ENCODE measurements around the gene SERPINB10.
"Not testable (repeated sequence)": the region's sequence is repeated elsewhere in the genome, so short reads cannot be mapped to it uniquely, and the experiment has no call there.

SERPINB10 gene

DNA sequence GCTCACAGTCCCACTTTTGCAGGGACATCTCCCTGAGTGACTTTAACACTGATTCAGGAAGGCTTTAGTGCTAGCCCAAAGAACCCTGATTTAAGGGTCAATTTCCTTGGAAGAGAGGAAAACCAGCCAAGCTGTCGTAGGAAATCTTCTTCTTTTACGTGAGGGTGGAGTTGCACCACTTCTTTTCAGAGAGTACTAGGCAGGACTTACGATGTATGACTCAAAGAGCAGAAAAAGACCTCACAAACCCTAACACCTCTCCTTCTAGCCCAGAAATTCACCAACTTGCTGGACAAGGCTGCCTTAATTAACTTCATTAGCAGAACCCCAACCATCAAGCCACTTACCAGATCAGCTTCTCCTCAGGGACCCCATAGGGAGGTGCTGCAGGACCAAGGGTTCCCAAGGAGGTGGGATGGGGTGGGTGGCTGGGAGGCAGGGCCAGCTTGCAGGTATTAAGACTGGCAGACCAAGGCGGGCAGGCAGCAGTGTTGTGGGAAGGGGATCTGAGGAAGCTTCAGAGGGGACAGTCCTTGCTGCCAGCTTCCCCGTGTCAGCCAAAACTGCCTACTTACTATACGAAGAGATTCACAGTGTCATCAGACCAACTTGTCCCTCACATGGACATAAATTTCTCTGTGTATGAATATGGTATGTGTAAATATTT lies 13.5 kb upstream of the SERPINB10 start:
- no peak for DNase-seq

DNA sequence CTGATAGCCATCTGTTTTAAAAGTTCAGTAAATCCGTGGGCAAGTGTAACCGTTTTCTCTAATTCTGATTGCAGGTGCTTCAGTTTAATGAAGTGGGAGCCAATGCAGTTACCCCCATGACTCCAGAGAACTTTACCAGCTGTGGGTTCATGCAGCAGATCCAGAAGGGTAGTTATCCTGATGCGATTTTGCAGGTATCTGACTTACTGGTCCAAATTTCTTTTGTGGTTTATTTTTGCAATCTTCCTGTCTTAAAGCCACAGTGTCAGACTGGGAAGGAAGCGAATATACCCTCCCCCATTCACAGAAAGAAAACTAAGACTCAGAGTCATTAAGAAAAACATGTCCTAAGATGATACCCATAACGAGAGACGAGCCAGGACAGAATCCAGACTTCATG lies 12.6 kb upstream of the SERPINB10 start:
- no peak for DNase-seq

DNA sequence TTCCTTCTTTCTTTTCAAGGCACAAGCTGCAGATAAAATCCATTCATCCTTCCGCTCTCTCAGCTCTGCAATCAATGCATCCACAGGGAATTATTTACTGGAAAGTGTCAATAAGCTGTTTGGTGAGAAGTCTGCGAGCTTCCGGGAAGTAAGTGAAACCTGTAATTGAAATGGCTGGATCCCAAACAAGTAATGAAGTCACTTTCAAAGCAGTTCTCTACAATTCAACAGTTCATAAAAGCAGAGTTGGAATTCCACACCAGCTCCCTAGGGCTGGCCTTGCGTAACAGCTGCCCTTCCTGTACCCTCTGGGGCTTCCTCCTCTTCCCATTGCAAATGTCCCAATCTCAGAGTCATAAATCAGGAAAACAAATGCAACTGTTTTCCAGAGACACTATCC lies 10.7 kb upstream of the SERPINB10 start:
- no peak for DNase-seq

DNA sequence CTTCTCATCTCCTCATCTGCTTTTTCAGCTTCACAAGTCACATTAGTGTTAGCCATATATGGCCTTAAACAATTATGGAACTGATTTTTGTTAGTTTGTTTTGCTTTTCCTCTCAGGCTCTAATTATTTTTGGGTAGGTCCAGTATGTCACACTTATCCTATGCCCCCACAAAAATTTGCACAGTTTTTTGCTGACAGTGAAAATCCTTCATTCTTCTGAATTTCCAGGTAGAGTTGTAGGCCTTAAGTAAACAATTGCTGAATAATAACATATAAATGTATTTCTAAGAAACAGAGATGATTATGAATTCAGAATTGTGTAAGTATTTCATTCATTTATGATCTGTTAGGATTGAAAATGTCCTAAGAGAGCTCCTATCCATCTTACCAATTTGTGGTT lies 8.6 kb upstream of the SERPINB10 start:
- DNase-seq = no peak

DNA sequence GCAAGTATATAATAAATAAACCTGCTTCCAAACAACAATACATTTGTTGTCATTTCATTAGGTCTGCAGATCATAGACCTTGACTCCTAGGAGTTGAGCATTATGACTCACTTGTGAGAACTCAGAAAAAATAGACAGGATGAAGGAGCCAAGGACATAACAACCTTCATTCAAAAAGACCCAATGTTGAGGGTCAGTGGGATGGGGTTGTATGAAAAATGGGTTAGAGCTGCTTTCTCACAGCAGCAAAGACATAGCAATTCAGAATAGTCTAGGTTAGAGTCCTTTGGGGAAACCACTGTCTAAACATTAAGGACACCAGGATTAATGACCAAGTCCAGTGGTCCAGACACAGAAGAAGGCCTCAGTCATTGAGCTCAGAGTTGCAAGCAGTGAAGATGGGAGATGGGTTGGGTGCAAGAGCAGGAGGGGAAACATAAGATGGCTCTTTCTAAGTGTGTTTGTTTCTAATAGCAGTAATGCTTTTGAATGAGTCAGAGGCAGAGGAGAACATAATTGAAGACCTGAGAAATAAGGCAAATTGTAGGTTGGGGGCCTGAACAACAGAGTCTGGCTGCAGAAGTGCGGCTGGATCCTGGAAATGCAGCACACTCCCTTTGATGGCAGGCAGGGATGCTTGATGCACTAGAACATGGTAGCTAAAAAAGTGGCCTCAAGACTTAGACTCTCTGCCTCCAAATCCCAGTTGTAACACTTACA lies 3.7 kb upstream of the SERPINB10 start:
- no peak for DNase-seq

DNA sequence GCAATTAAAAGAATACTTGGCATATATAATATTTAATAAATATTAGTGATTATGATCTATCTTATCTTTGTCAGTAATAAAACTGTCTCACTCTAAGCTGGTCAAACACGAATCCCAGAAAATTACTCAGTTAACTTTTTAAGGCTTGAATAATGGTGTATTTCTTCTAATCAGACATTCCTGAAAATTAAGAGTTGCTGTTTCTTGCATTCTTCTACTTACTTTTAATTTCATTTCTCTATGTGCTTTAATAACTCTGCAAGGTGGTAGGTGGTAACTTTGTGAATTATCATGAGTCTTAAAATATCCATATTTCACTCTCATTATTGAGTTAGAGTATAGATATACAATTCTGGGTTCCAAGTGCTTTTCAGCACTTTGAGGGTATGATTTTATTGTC lies 3.1 kb upstream of the SERPINB10 start:
- no peak for DNase-seq

DNA sequence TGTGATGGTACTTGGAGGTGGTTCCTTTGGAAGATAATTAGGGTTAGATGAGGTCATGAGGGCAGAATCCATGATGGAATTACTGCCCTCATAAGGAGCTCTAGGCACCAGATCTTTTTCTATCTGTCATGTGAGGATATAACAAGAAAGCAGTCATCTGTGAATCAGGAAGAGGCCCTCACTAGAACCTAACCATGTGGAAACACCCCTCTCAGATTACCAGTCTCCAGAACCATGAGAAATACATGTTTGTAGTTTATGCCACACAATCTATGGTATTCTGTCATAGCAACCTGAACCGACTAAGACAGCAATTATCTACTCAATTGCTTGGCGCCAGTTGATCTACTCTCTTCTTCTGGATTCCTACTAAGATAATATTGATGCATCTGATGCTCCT lies 2.4 kb upstream of the SERPINB10 start:
- DNase-seq = no peak

DNA sequence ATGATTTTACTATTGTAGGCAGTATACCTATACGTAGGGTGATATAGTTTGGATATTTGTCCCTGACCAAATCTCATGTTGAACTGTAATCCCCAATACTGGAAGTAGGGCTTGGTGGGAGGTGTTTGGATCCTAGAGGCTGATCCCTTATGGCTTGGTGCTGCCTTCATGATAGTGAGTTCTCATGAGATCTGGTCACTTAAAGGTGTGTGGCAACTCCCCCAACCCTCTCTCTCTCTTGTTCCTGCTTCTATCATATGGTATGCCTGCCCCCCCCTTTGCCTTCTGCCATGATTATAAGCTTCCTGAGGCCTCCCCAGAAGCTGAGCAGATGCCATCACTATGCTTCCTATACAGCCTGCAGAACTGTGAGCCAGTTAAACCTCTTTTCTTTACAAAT lies 1.7 kb upstream of the SERPINB10 start:
- DNase-seq = no peak

DNA sequence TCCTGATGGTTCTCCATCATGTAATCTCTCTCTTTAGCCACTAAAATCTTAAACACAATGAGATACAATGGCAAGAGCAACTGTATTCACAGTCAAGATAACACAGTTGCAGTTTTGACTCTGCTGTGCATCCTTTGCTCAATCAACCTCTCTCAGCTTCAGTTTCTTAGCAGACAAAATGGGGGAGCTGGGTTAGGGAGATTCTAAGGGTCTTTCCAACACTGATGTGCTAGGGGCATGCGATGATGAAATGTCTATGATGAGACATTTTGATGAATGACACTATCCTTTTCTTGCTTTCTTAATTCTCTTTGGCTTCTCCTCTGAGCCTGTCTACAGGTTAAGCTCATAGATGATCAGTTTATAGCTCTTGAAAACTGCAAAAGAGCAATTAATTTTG lies 1.1 kb downstream of the SERPINB10 start:
- DNase-seq = no peak

DNA sequence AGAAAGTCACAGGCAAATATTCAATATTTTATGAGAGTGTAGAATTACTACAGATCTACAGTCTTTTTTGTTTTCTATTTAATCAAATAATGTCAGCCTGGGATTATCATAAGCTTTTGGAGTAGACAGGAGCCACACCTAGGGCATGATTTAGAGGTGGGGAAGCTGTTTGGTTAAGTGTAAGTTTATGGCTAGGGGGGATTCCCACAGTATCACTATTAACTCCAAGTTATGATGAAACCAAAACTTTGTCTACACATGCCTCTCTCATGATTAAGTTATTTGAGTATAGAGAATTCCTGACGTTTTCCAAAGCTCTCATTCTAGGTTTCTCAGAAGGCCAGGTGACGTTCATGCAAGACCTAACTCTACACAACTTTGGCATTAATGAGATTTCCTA lies 2.1 kb downstream of the SERPINB10 start:
- no peak for DNase-seq

DNA sequence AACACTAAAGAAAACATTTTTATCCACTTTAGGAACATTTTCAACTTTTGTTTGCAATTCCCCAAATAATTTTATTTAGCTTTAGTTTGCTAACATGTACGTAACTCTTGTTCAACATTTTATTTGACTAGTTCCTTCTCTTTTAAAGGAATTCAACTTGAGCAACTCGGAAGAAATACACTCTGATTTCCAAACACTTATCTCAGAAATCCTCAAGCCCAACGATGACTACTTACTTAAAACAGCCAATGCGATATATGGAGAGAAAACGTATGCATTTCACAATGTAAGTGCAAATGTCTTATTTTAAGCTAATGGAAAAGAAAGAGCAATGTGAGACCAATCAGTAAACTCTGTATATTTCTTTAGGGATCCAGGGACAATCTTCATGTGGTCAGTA lies 10.1 kb downstream of the SERPINB10 start:
- no peak for DNase-seq

DNA sequence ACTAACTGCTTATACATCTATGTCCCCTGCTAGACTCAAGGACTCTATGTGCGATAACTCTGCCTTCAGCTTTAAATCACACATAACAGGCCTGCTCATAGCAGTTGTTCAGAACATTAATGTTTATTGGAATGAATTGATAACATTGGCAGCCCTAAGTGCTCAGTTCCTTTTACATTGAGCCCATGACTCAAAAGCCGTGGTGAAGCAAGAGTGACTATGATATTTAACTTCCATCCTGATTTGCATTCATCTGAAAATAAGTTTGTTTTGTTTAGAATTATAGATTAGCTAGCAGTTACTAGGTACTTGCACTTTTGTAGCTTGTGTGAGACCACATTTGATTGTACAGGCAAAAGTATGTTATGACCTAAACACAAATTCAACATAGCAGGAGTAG lies 14.3 kb downstream of the SERPINB10 start:
- no peak for DNase-seq

DNA sequence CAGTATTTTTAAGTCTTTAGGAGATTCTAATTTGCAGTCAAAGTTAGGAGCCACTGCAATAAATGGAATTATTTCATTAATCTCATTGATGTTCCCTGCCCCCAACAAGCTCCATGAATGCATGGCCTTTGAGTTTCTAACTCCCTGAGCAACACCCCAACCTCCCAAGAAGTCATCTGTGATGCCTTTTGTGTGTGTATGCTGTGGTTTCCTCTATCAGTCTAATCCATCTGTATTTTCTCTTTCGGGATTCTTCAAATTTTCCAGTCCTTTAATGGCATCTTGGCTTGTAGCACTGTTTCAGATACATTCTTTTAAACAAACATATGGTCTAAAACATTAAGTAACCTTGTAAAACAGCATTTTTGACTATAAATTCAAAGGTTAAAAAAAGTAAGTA lies 16.8 kb downstream of the SERPINB10 start:
- DNase-seq = no peak

DNA sequence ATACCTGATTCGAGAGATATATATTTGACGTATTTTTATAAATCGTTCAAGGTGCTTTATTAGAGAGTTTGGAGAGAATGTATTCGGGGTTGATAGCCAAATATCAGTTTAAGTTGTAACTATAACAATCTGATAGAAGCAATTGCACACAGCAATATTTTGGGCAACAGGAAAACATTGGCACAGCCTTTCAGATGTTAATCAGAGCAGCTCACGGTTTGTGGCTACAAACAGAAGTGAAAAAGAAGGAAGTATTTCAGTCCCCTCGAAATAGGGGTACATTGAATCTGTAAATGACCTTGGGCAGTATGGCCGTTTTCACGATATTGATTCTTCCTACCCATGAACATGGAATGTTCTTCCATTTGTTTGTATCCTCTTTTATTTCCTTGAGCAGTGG lies 20.6 kb downstream of the SERPINB10 start:
- no peak for DNase-seq

DNA sequence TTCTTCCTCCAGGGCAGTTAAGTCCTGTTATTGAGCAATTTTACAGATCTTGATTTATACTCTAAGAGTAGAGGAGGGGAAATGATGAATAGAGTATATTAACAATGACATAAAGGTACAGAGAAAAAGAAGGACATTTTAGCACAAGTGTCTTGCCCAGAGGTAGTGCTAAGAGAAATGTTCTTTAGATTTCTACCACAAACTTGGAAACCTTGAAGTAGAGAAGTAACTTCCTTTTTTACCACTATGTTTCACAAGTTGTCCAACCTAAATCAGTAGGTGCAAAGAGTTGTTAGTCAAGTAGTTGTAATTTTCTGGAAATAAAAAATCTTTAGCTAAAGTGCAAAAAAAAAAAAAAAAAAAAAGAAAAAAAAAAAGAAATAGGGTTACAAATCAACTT lies 21.6 kb downstream of the SERPINB10 start:
- not testable (repeated sequence) for DNase-seq

DNA sequence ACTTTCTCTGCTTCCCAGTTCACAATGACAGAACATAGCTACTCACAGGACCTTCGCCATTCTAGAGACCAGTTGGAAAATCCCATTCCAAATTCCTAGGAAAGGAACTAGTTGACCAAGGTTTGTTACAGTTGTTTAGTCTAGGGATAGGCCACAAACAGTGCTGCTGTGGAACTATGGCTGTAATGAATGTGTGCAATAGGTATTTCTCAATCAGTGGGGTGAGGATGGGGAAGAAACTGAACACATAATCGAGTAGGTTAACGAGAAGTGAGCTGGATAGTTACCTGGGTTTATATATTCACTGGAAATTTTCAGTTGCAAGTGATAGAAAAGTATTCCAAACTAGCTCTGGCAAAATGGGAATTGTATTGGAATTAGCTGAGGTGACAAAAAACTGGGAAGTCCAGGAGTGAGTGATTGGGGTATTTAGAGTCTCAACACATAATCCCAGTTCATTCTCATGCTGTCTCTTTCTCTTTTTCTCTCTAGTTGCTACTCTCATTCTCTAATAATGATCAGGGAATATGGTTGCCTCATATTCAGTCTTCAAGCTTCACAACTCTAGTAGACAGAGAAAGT lies 23.1 kb downstream of the SERPINB10 start:
- DNase-seq = no peak

DNA sequence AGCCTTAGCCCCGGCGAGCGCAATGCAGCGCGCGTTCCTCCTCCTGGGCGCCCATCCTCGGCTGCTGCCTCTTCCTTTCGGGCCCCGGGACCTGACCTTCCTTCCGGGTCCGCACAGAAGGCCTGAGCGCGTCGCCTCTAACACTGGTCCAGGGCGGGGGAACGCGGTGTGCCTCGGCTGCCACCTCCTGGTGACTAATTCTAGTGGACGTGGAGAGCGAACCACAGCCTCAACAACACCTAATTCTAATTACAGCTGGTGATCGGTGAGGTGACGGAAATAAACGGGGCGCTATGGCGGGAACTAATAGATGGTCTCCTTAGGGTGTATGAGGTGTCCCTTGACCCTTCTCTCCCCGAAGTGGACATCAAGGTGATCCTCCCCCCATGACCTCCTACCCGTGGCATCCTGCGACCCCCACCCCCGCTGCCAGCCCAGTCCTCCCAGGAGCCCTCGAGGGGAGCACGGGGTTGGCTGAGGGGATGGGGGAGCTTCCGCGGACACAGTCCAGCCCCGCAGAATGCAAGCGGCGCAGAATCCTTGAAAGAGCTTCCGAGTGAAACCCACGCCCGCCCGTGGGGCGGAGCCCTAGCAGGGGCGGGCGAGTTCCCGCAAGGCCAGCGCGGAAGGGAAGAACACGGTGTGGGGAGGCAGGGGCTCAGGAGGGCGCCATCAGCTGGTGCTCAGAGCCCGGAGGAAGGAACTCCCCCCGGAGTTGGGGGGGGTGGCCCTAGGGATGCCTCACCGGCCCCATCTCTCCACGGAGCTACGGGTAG lies 28.6 kb downstream of the SERPINB10 start:
- DNase-seq = peak; percentile 32

DNA sequence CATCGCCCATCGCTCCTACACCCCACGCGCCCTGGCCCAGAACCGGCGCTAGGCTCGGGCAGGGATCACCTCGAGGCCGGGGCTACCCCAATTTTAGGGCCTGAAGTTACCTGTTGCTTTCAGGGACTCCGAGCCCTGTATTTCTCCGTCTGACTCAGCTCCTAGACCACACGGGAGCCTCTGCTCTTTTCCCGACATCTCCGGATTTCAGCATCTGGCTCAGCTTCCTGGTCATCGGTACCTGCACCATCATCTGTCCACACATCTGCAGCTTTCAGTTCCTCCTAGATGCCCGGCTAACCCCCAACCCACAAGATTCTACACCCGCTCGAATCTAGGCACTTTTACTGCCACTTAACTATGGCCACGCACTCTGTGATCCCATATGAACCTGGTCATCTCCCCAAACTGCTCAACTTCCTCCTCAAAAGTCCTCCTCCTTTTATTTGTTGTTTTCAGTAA lies 29.2 kb downstream of the SERPINB10 start:
- DNase-seq = no peak

DNA sequence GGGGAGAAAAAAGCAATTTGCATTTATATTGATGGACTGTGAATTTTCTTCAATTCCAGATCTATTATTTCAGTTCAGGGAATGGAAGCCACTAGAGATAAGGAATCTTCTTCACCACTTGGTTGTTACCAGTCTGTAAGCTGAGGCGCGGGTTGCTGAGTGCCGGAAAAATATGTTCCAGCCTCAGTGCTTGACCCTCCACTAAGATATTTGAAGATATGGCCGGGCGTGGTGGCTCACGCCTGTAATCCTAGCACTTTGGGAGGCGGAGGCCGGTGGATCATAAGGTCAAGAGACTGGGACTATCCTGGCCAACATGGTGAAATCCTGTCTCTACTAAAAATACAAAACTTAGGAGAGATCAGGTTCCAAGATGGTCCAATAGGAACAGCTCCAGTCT lies 32.2 kb downstream of the SERPINB10 start:
- no peak for DNase-seq

DNA sequence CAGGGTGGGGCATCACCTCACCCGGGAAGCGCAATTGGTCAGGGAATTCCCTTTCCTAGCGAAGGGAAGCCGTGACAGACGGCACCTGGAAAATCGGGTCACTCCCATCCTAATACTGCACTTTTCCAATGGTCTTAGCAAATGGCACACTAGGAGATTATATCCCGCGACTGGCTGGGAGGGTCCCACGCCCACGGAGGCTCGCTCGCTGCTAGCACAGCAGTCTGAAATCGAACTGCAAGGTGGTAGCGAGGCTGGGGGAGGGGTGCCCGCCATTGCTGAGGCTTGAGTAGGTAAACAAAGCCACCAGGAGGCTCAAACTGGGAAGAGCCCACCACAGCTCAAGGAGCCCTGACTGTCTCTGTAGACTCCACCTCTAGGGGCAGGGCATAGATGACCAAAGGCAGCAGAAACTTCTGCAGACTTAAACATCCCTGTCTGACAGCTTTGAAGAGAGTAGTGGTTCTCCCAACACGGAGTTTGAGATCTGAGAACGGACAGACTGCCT lies 32.8 kb downstream of the SERPINB10 start:
- not testable (repeated sequence) for DNase-seq

DNA sequence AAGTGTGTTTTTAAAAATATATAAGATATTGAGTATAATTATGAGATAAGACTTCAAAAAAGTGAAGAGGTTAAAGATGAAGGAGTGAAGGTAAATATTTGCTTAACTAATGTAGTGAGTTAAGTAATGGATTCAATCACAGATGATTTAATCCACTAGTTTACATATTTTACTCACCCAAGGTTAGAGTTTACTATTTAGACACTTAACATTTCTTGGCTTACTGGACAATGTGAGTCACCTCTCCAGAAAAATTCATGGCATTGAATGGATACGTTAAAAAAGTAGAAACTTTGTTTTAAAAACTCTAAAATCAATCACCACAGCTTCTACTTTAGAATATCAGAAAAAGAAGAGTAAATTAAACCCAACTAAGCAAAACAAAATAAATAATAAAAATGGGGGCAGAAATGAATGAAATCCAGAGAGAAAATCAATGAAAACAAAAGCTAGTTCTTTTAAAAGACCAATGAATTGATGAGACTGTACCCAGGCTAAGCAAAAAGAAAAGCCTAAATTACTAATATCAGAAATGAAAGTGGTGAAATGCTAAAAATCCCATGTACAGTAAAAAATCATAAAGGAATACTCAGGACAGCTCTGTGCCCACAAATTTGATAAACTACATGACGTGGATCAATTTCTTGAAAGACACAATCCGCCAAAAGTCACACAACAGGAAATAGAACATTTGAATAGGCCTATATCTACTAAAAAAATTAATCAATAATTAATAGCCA lies 39.5 kb downstream of the SERPINB10 start:
- no peak for DNase-seq

DNA sequence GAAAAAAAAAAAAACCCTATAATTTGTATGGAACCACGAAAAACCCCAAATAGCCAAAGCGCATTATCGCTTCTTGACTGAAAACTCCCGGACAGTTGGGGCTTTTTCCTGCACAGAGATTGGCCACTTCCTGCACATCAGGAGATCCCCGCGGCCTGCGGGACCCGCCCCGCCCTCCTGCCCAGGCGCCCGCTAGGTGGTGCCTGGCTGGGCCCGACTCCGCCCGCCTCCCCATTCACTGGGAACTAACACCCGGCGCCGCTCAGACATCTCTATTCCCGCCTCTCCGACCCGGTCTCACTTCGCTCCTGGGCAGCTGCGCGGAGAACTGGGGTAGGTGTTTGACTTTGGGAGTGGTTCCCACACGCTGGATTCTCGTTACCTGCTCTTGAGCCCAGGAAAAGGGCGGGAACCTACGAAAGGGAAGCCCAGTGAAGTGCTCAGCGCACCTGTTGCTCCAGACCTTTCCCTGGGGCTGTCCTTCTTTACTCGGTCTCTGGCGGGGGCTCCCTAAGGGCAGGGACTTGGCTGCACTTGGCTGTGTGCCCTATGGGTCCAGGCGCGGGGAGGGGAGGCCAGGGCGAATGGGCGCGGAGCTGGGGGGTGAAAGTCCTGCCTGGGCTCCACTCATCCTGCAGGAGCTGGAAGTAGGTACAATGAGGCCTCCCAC lies 41.4 kb downstream of the SERPINB10 start, which contains the start of gene HMSD:
Gene HMSD (plus strand): TSS at position 234 of the 670 bp plus-strand sequence. CDS start 4,155 bp downstream, outside the sequence.
- DNase-seq = peak; percentile 43
